SW480 (cell line): Measurements from ENCODE around the gene ELFN1.

Source experiments
- DNase-seq: peaks from one replicate; pipeline ENCODE4 v3.0.0-alpha.2; 2016; ENCODE audit warnings: low spot score

ELFN1 gene

DNA sequence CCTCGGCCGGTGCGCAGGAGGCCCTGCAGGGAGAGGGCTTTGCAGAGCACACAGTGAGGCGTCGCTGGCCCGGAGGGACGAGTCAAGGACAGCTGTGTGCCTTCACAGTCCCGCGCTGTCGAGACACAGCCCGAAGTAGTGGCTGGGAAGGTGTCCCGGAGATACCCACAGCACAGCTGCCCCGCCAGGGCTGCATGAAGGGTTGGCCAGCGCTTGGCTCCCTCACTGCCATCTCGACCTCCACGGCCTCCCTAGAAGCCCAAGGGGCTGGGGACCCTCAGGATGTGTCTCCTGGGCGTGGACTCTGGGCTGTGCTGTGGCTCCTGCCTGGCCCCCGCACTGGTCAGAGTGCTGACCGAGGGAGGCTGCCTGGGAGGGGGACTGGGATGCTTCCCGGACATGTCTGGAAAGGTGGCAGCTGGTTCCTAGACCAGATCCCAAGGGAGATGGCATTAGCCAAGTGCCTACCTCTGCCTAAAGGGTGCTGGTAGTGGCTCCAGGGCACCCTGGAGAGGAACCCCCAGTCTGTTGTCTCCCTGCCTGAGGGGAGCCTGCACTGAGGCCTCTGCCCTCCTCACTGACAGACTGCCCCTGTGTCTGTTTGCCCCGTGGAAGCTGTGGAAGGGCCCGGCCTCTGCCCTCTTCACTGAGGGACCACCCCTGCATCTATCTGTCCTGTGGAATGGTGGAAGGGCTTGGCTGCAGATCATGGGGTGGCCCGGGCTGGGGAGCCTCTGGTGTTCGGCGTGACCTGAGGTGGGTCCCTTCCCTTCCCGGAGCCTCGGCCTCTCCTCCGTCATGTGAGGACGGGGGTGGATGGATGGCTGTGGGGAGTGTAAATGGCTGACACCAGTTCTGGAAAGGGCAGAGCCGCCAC is 5.8 kb downstream of the ELFN1 start:
- no peak for DNase-seq

- no peak for DNase-seq
Observed at GRCh38 chr7:1676550-1677078, 6.5 kb downstream of the ELFN1 start.

DNA sequence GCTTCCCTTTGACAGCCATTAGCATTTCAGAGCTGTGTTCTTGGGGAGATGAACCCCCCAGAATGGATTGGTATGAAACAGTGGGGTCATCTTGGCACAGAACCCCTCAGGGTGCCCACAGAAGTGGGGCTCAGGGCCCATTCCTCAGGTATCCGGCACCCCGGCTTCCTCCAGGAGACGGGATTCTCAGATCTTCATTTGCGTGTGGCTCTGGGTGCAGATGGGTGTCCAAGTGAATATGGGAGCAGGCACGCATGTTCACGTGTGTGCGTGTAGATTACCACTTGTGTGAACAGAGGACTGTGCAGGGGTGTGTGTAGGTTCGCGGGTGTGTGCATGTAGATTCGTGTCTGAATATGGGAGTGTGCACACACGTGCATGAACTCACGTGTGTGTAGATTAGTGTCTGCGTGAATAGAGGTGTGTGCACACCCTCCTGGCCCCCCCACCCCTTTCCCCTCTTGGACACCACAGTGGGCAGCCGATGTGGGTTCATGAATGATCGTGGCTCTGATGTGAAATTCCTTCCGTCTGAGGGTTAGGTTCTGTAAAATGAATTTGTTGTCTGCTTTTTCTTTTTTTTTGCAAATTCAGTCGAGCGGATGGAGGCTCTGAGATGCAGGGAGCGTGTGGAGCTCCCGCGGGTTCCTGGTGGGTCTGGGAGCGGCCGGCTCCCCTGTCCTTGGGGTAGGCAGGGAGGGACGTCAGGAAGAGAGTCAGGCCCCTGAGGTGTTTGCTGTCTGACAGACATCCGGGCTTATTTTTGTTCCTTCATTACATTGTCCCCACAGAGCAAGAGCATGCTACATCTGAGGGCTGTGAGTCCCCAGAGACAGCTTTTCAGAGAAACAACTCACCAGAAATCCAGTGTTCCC is 7.4 kb downstream of the ELFN1 start:
- no peak for DNase-seq

DNA sequence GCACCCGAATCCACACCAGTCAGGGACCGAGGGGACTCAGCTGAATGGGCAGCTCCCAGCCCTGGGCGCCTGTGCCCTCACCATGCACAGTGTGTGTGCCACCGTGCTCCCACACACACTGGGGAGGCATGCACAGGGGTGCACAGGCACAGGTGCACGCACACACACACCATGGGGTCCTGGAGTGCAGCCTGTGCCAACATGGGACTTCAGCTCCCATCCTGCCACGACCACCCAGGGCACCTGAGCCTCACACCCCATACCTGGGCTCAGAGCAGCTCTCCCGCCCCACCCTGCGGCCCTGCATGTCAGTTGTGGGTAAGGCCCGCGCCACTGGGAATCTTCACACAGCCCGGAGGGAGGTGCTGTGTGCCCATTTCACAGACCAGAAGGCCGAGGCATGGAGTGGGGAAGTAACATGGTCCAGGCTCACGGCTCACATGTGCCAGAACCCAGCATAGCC is 8.0 kb downstream of the ELFN1 start:
- no peak for DNase-seq

DNA sequence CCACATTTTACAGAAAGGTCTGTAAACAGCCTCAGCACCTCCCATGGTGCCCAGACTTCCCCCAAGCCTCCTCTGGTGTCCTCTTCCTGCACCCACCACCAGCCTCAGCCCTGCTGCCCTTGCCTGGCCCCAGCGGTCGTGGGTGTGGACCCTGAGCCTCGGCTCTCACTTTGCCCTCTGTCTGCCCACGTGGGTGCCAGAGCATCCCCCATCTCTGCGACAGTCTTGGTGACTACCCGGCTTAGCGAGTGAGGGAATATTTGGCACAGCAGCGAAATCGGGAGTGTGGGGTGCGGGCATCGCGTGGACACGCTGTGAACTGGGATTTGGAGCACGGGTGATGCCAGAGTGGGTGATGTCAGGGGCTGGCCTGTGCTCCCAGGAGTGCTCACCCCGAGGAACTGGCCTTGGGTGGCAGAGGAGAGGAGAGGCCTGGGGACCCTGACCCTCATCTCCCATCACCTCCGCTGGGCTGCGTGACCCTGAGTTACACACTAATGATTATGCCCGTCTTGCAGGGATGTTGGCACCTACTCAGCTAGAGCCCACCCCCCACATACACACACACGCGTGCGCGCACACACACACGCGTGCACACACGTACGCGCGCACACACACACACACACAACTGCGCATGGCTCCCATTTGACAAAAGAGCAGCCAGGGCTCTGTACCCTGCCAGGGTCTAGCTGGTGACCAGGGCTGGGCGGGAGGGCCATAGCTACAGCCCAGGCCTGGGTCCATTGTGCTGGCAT is 8.7 kb downstream of the ELFN1 start:
- no peak for DNase-seq

- DNase-seq: no peak
Observed at GRCh38 chr7:1679326-1679965, 9.4 kb downstream of the ELFN1 start.

DNA sequence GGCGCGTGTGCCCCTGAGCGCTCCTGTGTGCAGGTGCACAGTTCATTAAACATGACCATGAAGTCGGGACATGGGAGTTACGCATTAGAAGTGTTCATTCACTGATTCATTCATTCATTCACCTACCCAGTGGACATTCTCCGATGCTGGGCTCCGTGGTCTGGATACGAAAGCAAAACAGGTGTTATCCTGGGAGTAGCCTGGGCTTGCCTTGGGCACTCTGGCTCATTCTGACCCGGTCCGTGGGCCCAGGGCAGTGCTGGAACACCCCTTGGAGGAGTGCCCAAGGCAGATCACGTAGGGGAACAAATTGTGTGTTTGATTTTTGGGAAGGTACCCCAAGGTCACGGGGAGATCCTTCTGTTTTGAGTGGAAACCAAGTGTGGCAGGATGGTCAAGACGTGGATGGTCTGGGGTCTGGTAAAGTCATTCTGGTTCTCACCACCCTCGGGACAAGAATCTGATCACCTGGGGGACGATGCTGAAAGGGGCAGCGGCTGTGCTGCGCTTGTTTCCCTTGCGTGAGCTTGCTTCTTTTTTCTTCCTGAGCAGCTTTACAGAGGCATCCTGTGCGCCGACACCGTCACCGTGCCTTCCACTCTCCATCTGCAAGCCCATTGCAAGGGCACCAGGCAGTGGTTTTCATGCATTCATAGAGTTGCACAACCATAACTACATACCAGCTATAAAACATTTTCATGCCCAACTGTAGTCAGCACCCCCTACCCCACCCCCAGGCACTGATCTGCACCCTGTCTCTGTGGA is 10.1 kb downstream of the ELFN1 start:
- no peak for DNase-seq

- DNase-seq: no peak
Observed at GRCh38 chr7:1681581-1681980, 11.5 kb downstream of the ELFN1 start.

DNA sequence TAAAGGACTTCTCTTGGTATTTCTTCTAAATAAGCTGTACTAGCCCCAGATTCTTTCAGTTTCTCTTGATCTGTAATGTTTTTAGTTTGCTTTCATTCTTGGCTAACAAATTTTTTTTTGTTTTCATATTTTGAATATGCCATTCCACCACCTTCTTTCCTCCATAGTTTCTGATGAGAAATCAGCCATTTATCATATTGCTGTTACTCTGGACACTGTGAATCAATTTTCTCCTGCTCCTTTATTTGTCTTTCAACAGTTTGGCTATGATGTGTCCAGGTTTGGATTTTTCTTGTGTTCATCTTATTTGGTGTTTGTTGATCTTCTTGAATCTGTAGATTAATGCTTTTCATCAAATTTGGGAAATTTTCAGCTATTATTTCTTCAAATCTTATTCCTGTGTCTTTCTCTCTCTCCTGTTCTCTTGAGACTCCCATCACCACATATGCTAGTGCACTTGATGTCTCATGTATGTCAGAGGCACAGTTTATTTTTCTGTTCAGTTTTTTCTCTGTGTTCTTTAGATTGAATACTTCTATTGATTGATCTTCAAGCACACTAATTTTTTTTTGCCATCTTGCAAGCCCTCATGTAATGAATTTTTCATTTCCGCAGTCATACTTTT is 15.0 kb downstream of the ELFN1 start:
- DNase-seq: no peak

- DNase-seq: no peak
Observed at GRCh38 chr7:1688542-1688941, 18.5 kb downstream of the ELFN1 start.

GRCh38 chr7:1689311-1689710 is 19.2 kb downstream of the ELFN1 start:
- DNase-seq: no peak

- DNase-seq: no peak
Observed at GRCh38 chr7:1690359-1690958, 20.4 kb downstream of the ELFN1 start.

DNA sequence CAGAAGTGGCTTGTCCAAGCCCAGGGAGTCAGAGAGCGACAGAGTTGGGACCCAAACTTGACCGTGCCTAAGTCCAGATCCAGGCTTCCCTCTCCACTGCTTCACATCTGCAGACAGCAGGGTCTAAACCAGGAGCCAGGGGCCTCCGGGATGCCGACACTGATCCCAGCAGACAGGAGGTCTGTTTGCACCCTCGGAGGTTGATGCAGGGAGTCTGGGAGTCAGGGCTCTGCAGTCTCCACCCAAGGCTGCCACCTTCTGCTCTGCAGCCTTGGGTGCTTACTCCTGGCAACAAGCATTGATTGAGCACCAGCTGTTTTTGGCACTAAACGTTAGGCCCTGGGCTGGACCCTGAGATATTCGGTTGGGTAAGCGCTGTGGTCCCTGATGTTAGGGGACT is 21.0 kb downstream of the ELFN1 start:
- no peak for DNase-seq

GRCh38 chr7:1691601-1692514 is 21.8 kb downstream of the ELFN1 start:
- no peak for DNase-seq

GRCh38 chr7:1692515-1693418 is 22.7 kb downstream of the ELFN1 start:
- no peak for DNase-seq

- DNase-seq: no peak
Observed at GRCh38 chr7:1693419-1693990, 23.4 kb downstream of the ELFN1 start.

DNA sequence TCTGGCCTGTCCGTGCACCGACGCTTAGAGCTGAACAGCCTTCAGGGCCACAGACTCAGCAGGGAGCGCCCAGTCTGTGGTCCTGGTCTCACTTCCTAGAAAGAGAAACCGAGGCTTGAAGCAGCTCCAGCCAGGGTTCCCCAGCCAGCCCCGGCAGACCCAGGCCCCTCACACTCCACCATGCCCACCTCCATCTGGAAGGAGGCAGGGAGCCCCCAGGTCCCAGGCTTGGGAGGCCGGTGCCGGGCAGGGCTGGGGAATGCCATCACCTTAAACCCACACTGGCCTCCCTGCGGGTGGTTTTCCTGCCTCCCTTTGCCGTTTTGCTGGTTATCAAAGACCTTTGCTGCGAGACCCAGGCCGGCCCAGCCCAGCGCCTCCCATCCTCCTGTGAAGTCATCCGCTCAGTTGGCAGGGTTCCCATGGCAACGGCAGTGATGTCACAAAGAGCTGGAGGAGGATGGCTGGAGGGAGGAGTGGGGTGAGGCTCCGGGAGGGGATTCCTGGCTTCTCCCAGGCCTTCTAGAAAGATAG is 24.0 kb downstream of the ELFN1 start:
- DNase-seq: no peak
